GM18502 (cell line): Measurements from ENCODE around the gene GPR183.

ENCODE experiments used
- ATAC-seq: cut with Tn5 transposase; IDR thresholded peaks from one replicate; pipeline ENCODE4 v1.9.1; 2021; ENCODE audit warnings: mild to moderate bottlenecking; ENCODE audit not compliant: unreplicated experiment, poor library complexity

GPR183 gene

DNA sequence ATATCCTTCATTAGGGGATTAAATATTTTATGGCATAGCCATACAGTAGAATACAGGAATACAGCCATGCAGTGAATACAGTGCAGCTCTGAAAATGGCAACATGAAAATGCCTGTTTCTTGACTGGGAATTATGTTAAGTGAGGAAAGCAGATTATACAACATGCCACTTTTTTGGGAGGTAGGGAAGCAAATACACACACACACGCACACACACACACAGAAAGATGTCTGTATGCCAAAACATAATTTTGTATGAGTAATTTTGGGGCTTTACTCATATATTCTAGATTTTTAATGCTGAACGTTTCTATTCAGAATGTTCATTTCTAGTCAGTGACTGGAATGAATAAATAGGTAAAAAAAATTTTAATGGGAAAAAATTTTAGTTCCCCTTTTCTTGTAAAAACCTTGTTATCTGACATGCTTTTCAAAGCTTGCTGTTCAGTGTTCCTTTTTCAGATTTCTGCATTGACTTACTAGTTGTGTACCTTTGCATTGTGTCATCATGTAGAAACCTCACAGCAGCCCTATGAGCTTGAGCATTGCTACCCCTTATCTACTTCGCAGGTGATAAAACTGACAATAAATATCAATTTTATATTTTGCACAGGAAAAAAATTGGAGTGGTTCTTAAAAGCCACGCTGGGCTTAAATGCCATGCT is 7.8 kb downstream of the GPR183 start:
- ATAC-seq = no peak

DNA sequence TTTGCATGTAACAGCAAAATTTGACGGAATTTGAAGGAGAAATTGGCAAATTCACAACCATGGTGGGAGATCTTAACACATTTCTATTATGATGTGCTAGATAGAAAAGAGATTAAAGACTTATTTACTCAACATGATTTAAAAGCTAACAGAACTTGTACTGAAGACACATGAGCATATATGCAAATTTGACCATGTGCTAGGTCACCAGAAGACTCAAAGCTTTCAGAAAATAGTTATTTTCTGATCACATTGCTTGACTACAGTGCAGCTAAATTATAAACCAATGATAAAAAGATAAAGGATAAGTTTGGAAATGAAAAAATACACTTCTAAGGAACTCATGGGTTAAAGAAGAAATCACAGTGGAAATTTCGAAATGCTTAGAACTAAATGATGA is 9.1 kb downstream of the GPR183 start:
- no peak for ATAC-seq

DNA sequence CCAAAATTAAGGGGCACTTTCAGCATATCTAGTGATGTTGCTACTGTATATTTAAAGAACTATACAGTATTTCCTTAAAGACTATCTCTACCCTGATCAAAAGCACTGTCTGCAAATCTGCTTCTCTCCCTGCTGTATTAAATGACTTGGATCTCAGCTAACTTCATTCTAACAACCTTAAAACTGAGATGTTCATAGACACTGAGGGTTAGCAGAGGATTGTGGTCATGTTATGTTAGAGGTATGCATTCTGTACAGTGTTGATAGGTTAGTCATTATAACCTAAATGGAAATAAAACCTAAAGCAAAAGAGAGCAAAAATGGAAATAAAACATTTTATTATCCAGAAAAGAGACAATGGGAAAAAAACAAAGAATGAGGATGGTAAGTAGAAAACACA is 9.9 kb downstream of the GPR183 start:
- no peak for ATAC-seq

DNA sequence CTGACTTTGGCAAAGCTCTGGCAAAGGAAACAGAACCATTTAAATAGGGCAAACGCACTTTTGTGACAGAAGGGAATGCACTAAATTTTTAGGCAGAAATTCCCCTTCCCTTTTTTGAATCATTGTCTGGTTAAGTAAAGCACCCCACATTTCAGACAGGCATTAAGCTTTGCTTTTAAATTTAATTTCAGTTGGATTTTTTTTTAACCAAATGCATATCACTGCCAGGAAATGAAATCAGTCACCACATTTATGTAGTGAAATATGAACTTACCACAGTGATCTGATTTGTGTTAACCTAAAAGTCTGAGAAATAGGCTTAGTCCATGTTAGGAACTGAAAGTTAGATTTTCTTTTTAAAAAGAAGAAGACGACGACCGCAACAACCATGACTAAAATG is 10.8 kb downstream of the GPR183 start:
- ATAC-seq = peak; percentile 53

DNA sequence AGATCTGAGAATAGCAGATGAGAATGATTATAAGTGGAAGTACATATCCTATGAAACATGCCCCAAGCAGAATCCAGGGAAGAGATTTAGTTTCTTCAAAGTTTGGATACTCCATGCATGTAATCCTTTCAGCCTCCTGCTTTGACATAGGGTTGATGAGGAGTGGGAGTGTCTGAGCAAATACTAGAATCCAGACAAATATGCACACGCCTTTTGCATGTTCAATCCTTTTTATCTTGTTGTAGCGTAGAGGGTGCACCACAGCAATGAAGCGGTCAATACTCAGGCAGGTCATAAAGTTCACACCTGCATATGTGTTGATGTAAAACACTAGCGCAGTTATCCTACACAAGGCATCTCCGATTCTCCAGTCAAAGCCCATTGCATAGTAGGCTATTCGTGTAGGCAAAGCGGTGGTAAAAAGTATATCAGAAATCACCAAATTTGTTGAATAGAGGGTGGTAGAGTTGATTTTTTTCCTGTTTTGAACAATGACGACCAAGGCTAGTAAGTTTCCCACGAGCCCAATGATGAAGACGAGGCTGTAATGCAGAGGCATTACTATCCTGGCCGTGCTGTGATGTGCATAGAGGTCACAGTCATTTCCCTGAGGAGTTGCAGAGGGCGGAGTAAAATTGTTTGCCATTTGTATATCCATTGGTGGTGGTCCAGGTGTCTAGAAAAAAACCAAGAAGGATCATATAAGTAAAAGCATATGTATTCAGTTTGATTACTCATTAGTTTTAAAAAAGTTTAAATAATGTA is 11.5 kb downstream of the GPR183 start:
- no peak for ATAC-seq

DNA sequence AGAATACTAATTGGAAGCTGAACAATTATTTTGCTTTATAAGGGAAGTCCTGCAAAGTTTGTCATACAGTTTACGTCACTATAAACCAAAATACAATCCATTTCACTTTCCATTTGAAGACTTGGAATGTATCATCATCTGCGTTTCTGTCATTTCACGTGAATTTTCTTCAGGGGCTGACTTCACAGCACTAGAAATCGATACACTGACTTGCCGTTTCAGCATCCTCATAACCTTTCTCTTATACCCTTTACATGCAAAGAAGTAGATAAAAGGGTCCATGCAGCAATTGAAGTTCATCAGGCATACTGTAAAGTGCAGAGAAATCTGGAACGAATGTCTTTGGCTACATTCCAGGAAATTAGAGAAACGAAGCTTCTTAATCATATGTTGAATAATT is 12.2 kb downstream of the GPR183 start:
- no peak for ATAC-seq

DNA sequence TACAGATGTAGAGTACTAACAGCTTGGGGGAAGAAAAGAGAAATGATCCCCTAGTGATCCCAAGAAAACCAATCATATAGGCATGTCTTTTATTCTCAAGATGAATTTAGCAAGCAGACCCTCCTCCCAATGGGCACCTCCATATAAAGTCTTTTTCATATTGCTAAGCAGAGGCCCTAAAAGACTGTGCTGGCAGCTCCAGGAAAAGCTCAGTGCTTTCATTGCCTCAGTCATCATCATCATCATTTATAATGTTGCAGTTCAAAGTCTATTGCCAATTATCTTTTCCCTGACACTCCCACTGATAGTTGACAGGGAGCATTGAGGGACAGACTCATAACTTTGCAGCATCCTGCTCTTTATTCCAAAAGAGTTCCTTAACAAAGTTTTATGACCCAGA is 13.0 kb downstream of the GPR183 start:
- ATAC-seq = no peak

DNA sequence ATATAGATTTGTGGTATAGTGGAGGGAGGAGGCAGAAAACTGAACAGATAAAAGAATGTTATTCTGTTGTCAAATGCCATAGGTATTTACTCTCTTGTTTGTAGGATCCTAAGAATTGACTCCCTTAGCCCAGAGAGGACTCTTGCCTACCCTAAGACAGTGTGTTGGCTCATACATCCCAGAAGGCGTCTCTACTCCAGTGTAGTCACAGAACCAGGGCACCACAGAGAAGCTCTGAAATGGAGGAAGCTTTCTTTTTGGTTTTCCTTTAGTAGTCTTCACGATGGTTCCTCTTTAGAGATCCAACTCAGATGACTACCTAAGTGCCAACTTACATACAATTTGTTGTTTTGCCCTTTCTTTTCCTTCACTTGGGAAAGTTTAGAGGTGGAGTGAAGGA is 14.0 kb downstream of the GPR183 start:
- ATAC-seq = no peak

DNA sequence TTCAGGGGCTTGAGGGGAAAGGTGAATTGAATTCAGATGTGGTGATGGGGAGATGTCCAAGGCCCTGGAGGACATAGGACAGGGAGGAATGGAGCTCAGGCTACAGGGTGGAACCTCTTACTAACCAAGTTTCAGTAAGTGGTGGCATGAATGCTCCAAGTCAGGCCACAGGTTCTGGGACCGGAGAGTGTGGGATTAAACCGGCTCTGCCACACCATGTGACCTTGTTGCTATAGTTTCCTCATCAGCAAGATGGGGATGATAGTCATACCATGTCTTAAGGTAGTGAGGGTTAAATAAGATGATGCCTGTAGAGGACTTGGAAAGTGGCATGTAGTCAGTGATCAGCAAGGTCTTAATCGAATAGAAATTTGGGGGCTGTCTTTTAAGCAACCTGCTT is 16.3 kb downstream of the GPR183 start:
- no peak for ATAC-seq

DNA sequence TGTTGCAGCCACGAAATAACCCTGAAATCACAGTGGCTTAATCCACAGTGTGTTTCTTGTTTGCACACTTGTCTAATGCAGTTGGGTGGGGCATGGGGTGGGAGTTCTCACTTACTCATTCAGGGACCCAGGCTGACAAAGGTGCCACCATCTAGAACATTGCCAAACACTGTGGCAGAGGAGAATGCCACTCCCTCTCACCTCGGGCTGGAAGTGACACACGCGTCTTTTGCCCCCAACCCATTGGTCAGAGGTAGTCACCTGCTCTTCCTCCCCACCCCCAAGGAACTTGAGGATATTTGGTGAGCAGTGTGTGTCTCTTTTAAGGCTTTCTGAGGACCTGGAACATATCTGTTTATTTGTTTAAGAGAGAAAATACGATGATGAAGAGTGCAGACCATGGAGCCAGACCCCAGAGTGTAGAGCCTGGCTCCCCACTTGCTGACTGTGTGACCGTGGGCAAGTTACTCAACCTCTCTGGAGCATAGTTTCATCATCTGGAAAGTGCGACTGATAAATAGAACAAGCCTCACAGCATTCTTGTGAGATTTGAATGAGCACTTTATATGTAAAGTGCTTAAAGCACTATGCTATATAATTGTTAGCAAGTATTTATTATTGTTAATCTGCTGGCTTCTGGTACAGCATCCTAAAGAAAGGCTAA is 17.4 kb downstream of the GPR183 start:
- ATAC-seq = no peak

DNA sequence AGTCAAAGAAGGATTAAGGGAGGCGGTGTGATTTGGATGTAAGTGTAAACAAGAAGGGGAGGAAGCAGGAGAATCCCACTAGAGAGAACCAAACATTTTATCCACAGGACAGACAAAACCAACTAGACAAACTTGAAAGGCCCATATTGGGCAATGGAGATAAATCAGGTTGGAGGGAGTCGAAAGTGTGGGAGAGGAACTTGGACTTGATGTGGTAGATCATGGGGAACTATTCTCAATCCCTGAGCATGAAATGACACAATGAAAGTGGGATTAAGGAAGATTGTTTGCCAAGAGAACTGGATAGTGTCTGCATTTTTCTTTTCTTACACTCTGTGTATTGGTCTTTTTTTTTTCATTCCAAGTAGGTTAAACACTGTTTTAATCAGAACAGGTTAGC is 17.9 kb downstream of the GPR183 start:
- no peak for ATAC-seq

DNA sequence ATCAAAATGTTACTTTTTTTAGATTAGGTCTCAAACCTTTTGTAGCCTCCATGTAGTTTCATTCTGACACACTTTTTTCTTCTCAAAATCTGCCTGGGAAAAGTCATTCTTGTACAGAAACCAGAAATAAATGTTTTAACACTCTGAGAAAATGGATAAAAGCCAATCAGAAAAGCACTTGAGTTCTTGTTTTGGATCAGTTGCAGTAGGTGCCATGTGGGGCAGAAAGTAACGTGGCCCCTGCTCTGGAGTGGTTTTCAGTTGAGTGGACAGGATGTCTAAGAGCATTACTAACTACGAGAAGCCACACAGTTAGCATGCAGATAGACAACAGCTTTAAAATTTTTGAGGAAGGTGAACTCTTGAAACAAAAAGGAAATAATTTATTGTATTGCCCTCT is 19.1 kb downstream of the GPR183 start:
- ATAC-seq = peak; percentile 90

DNA sequence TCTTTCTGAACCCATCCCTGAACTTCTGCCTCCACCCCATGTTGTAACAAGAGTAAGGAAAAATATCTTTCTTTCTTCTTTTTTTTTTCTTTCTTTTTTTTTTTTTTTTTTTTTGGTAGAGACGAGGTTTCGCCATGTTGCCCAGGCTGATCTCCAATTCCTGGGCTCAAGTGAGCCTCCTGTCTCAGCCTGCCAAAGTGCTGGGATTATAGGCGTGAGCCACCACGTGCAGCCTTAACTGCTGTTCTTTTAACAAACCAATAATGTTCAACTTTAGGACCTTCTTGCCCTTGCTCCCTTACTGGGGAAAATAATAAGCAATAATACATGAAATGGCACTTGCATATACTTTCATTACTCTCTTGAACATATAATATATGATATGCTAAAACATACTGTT is 19.6 kb downstream of the GPR183 start:
- ATAC-seq = peak; percentile 2

DNA sequence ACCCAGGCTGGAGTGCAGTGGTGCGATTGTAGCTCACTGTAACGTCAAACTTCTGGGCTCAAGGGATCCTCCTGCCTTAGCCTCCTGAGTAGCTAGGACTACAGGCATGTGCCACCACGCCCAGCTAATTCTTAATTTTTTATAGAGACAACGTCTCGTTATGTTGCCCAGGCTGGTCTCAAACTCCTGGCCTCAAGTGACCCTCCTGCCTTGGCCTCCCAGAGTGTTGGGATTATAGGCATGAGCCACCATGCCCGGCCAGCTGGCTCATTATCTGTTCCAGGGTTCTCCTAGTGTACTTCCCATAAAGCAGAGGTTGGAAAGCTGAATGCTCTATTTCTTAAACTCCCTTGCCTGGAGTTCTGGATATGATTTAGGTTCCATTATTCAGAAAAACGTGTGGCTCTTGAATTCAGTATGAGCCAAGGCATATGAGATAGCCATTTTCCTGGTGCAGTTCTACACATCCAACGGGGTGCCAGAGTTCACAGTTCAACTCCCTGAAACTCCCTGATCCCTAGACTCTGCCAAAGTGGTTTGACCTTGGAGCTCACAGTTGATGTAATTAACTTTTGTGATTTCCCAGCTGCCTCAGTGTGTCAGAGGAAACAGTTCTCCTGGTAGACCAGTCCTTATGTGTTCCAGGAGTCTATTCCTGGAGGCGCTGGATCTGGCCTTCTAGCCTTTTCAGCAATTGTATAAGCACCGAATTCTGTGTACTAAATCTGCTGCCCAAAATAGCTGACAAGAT is 21.6 kb downstream of the GPR183 start:
- no peak for ATAC-seq

DNA sequence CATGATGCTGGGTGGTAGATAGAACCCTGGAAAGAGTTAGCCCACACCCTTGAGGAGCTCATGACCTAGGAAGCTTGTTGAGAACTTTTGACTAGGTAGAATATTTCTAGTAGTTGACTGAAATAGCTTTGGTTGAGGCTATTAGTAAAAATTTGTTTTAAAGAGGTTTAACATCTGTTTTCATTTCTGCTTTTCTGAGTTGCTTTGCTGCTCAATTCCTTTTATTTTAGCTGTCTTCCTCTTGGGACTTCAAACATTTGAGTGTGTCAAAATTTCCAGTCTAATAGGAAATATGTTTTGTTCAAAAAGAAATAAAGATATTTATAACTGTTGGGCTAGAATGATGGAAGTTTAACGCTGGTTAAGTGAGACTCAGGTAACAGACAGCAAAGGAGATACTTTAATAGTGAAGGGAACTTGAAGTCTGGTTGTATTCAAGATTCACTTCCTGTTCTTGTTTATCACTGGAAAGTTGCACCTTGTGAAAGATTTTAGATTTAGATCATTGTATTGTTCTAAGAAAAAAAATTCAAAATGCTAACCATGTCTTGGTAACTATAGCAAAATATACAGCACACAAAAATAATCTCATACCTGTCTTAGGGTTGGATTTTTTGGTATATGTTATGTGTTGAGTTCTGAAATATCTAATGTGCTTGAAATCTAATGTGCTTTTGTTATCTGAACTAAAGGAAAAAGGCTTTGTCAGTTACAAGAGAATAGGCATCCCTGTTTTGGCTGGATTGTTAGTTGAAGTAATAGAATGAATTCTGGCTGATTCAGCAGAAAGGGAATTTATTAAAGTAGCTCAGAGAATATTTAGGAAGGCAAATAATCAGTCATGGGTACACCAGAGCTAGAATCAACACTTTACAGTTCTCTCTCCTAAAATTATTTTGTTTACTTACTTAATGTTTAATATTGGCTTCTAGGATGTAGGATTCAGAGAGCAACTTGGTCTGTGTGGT is 24.7 kb downstream of the GPR183 start:
- ATAC-seq = peak; percentile 70

DNA sequence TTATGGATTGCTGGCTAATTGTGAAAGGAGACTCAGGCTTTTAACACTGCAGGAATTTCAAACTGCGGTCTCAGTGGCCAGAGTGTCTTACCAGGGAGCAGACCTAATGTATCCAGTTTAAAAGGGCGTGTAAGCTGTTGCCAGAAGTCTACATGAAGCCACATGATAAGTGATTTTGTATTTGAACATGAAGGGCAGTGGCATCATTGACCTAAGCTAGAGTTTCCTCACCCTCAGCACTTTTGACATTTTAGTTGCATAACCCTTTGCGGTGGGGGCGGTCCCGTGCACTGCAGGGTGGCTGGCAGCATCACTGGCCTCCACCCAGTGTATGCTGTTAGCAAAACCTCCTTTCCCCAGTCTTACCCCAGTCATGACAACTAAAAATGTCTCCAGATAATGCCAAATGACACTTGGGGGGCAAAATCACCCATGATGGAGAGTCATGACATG is 25.4 kb downstream of the GPR183 start:
- peak; percentile 77 for ATAC-seq

DNA sequence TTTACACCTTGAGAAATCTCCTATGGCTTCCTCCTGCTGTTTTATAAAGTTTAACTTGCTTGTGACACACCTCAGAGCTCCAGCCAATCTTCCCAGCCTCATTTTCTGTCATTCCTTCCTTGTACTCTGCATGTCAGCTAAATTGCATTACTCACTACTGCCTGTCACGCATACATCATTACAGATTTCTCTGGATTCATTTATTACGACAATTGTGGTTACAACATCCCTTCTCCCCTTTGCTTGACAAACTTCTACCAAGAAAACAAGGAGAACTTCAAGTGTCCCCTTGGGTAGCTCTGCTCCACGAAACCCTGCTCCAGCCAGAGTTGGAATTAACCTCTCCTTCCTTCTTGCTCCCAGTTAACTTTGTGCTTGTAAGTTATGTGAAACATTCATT is 27.0 kb downstream of the GPR183 start:
- no peak for ATAC-seq

DNA sequence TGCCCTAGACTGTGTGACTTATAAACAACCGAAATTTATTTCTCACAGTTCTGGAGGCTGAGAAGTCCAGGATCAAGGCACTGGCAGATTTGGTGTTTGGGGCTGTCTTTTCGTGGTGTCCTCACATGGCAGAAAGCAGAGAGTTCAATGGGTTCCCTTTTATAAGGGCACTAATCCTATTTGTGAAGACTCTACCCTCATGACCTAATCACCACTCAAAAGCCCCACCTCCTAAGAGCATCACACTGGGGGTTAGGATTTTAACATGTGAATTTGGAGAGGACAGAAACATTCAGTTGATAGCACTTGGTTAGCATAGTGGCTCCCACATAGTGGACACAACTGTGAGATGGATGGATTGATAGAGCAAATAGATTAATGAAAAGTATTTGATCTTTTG is 27.6 kb downstream of the GPR183 start:
- ATAC-seq = no peak

DNA sequence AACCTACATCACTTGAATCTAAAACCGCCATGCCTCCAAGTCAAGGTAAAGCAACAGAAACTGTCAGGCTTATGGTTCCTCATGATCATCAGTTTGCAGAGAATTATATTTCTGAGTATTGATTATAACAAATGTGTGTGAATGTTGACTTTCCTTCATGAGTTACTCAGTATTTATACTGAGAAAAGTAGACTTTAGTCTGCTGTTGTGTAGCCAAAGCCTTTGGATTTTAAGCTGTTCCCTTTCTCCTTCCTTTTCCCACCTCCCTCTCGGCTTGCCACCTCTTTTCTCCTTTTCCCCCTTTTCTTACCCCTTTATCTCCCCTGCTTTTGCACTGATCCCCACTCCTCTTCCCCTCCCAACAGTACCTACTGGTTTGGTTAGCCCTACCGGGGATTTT is 28.4 kb downstream of the GPR183 start:
- no peak for ATAC-seq

DNA sequence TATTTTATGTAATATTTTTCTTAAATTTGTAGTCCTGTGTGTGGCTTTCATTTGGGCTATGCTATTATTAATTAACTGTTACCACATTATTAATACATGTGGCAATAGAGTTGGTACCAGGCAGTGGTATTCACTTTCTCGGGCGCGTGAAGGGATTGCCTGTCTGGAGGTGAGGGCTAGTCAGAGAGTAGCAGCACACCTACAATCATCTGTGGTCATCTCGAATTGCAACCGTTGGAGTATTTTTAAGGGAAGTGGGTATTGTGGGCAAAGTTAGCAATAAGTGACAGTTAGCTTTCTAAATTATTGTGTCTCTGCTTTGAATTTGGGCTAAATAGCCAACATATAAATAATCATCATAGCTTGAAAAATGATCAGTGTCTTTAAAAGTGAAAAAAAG is 29.0 kb downstream of the GPR183 start:
- no peak for ATAC-seq
